ENCODE data around the gene TMOD2.

GRCh38 chr15:51706291-51706690, 45.1 kb upstream of the TMOD2 start:
- TF ChIP-seq EZH2 (optimal IDR thresholded peaks at IDR 0.05; ENCODE audit: low read depth, low read length) (no peak), CTCF (IDR thresholded peaks at IDR 0.05; ENCODE audit: low read length) (no peak)

All from MM.1S (cell line).